ENCODE results near the gene GLT1D1.
A peak's percentile ranks its signal among the peaks of the same experiment; 100 is the strongest.

Gene GLT1D1

DNA sequence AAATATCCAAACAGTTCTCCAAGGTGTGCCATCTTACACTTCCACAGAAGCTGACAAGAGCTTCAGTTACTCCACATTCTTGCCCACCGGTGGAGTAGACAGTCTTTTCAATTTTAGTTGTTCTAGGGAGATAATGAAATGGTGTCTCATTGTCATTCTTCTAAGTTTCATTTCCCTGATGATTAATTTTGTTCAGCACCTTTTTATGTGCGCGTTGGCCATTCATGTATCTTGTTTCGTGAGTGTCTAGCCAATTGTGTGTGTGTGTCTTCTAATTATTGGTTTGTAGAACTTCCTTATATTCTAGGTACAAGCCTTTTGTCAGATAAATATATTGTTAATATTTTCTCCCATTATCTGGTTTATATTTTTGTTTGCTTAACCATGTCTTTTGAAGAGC, 63.1 kb downstream of the GLT1D1 start:
- no peak for DNase-seq

DNA sequence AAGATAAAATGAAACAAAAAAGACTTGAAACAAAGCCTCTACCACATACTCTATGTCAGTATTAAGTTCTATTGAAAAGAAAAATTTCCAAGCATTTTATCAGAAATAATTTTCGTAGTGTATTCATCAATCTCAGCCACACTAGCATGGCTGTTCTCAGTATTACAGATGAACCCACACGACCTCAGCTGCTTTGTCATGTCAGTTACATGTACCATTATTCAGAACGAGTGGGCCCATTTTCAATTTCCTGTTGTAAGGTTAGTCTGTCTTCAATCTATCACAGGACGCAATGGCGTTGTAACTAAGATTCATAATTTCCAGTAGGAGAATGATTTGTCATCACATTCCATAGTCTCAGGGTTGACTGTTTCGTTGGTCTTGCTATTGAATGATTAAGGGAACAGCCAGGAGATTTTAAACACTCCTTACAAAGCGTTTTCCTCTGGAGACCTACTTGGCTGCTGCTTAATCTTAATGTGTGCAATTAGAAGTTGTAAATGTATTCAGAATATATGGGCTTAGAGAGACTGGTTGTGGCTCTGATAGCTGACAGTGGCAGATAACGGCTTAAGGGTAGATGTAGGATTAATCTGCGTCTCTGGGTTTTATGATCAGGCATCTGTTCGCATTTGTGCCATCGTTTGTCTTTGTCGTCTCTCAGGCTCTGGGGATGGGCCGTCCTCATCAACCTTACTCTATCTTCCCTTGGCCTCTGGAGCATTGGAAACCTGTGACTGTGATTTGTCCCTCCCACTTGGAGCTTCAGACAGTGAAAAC, 65.4 kb downstream of the GLT1D1 start:
- peak; percentile 11 for DNase-seq

GRCh38 chr12:128920468-128920867, 67.2 kb downstream of the GLT1D1 start:
- no peak for DNase-seq

DNA sequence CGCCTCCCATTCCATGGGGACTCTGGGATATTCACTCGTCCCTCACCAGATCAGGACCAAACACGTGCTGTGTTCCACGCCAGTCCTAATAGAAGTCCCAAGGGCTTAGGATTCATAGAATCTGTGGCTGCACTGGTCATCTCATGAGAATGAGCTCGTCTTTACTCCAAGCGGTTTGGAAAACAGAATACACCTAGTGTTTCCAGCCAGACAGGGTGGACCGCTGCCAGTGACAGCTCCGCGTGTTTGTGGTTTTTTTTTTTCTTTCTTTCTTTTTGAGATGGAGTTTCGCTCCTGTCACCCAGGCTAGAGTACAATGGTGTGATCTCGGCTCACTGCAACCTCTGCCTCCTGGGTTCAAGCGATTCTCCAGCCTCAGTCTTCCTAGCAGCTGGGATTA, 75.1 kb downstream of the GLT1D1 start:
- DNase-seq, result no peak

DNA sequence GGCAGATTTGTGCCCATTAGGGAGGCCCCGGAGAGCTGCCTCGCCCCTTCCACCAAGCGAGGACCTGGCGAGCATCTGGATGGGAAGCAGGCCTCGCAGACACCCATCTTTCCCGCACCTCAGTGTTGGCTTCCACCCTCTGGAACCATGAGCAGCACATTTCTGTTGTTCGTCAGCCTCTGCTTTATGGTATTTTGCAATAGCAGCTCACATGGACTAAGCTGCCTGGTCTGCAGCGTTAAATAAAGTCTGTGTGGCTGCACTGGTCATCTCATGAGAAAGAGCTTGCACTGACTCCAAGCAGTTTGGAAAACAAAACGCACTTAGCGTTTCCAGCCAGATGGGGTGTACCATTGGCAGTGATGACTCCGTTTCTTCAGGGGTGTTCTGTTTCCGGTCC, 75.8 kb downstream of the GLT1D1 start:
- DNase-seq, result no peak

DNA sequence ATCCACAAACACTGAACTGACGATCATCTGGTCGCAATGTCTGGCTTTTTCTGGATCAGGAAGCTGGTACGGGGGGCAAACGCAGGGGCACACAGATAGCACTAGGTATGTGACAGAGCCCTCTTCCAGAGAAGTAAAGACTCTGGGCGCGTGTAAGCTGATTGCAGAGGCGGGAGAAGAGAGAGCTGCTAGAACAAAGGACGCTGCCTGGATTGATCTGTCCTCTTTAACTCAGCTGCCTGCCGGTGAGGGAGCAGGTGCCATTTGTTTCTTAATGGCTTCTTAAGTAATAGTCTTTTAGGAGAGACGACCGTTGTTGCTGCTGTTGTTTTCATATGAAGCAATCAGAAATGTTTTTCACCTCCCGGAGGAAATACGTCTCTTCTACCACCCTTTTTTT, 77.3 kb downstream of the GLT1D1 start:
- peak; percentile 28 for DNase-seq

DNA sequence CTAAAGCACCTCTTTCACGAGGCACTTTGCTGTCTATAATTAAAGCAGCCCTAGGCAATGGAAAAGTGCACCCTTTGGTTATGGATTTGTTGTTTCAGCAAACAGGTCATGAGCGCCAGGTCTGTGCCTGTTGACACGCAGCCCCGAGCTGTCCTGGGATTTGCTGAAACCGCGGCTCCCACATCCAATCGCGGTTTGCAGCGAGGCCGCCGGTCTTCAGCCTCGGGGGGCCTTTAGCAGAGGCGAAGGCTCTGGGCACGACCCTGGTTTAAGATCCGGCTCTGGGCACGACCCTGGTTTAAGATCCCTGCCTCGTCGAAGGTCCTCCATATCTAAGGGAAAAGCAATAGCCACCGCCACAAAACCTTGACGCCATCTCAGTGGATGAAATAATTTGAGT, 79.2 kb downstream of the GLT1D1 start:
- no peak for DNase-seq

GRCh38 chr12:128933039-128933438, 79.8 kb downstream of the GLT1D1 start:
- no peak for DNase-seq

GRCh38 chr12:128933926-128934325, 80.6 kb downstream of the GLT1D1 start:
- no peak for DNase-seq

DNA sequence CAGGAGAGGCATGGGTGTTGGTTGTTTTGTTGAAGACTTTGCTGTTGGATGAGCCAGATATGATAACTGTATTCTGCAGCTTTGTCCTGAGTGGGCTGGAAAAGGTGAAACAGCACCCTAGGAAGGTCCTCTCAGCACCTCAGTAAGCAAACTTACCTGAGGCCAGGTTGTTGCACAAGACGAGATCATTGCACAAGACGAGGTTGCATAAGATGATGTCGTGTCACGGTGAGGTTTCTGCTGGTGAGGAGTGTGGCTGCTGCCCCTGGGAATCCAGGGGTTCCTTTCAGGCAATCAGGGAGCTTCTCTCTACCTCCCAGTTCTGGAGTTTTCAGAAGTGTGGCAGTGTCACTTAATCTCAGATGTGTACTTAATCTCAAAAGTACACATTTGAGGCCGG, 85.6 kb downstream of the GLT1D1 start:
- DNase-seq, result no peak

DNA sequence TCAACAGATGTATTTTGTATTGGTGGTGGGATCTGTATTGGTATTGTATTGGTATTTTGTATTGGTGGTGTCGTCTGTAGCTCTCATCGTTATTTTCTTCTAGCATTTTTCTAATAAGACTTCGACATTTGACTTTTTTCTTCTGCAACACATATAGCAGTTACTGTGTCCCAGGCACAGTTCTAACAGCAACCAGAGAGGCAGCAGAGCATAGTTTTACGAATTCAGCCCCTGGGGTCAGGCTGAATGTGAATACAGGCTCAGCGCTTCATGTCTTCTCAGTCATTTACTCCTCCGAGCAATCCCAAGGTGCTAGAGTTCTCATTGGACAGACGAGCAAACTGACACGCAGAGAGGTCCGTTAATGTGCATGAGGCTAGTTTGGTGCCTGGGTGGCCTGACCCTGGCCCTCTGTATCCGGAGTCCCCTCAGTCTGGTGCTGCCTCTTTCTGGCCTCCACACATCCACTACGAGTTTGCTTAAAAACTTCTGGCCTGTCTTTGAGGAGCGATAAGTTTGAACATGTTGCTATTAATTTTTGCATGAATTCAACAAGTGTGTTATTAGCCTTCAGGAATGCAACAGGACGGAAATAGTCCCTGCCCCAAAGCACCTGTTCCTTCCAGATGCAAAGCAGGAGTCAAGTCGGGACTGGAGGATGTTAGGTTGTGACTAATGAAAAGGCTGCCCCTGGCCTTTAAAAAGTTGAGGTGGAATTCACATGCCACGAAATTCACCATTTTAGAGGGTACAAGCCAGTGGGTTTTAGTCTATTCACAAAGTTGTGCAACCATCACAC, 87.0 kb downstream of the GLT1D1 start:
- DNase-seq, result no peak

DNA sequence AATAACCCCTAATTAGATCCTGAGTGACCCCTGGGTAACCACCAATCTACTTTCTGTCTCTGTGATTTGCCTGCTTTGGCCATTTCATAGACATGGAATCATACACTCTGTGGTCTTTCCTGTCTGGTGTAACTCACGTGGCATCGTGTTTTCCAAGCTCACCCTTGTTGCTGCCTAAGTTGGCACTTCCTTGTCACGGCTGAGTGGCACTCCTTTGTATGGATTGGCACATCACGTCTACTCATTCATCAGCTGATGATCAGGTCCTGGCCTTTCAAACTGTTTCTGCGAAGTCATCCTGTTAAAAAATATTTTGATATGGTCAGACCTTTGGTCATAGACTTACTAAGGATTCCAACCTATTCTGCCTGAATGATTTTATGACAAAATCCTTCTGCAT, 87.7 kb downstream of the GLT1D1 start:
- DNase-seq, result no peak

- DNase-seq, result peak; percentile 59
Measured at GRCh38 chr12:128942960-128943477, 89.7 kb downstream of the GLT1D1 start.

DNA sequence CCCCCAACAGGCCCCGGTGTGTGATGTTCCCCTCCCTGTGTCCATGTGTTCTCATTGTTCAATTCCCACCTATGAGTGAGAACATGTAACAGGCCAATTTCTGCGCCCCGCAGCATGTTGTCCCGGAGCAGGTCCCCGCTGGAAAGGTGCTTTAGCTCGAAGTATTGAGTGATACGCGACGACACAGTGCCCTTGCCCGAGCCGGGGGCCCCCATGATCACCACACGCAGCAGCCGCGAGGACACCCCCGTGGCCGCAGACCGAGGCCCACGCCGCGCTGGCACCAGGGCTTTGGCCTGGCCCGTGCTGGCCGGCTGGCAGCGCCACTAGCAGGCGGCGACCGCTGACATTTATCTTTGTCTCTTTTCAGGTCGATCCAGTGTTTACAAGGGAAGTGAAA, 91.7 kb downstream of the GLT1D1 start:
- DNase-seq, result no peak

DNA sequence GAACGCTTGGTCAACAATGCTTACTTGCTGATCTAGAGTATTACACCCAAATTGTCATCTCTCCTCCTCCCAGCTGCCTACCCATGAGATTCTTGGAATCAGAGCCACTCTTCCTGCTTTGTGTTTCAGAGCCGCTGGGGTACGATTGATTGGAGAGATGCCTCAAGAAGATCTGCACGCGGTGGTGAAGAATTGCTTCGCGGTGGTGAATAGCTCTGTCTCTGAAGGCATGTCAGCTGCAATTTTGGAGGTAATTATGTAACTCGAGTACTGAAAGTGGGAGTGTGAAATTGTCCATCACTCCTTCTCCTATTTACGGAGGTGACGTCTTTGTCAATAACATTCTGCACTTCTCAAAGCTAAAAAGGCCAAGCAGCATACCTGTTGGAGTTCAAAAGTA, 93.9 kb downstream of the GLT1D1 start:
- no peak for DNase-seq

DNA sequence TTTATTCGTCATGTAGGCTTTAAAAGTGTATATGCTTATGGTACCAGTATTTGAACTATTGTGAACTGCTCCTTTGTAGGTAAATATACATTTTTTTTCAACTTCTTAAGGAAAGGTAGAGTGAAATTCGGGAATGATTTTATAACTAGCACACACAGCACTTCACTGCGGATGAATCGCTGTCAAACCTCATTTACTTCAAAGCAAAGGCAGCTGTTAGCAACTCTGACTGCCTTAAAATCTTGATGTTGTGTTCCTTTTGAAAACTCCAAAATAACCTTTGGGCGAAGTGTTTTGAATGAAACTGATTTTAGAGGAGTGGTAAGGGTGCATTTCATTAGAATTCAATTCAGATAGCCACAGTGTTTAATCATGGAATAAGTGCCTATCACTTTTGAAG, 95.8 kb downstream of the GLT1D1 start:
- no peak for DNase-seq

- DNase-seq, result no peak
Measured at GRCh38 chr12:128951448-128951847, 98.2 kb downstream of the GLT1D1 start.

GRCh38 chr12:128956755-128957154, 103.5 kb downstream of the GLT1D1 start:
- DNase-seq, result no peak

DNA sequence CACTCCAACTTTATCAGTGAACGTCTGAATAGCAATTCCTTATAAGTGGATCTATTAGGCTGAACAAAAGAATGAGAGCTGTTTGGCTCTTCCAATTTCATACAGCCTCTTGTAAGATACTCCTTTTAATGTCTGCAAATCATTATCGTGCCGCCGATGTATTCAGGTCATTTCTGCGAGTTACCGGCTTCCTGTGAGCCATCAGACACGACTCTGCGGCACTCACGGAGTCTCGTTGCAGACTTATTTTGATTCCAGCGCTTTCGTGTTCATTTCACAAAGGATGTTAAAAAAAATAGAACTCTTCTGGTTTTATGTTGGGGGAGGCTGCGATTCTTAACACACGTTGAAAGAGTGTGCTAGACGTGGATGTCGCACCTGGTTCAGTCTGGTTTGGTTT, 106.6 kb downstream of the GLT1D1 start:
- DNase-seq, result no peak

- no peak for DNase-seq
Measured at GRCh38 chr12:128961308-128961902, 108.1 kb downstream of the GLT1D1 start.

DNA sequence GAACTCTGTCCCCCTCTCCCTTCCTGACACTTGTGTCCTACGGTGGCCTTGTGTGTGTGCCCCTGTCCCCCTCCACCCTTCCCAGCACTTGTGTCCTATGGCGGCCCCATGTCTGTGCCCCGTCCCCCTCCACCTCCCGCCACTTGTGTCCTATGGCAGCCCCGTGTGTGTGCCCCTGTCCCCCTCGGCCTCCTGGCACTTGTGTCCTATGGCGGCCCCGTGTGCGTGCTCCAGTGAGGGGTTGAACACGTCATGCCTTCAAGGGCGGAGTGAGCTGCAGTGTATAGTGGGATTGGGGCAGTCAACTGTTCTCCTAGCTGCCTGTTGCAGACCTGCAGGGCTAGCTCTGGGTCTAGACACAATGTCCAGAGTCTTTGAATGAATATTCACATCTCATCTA, 108.7 kb downstream of the GLT1D1 start:
- DNase-seq, result no peak

DNA sequence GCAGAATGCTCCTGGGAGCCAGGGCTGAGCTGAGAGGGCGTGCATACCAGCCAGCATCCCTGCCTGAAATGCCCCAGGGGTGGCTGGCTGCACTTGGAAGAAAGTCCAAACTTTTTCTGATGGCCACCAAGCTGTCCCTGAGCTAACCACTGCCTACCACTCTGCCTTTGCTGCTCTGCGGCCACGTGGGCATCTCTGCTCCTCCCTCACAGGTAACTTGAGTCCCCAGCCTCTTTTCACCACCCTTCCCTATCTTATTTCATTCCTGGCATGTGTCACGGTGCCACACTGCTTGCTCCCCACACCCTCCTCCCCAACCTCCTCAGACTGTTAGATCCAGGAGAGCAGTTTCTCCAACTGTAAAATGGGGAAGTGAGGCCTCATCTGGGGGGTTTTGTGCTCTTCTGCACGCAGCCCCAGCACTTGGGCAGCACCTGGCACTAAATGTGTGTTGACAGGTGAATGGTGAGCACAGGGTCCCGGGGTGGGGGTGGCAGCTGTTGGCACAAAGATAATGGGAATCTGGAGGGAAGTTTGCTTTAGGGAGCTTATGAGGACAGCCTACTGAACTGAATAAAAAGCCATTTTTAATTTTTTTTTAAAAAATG, 113.0 kb downstream of the GLT1D1 start:
- peak; percentile 49 for DNase-seq

GRCh38 chr12:128968668-128969067, 115.4 kb downstream of the GLT1D1 start:
- peak; percentile 31 for DNase-seq
